Measurements from ENCODE around the gene TMEM97.

TMEM97 gene

GRCh38 chr17:28317099-28317965 is 1.7 kb upstream of the TMEM97 start:
- no peak for DNase-seq

DNA sequence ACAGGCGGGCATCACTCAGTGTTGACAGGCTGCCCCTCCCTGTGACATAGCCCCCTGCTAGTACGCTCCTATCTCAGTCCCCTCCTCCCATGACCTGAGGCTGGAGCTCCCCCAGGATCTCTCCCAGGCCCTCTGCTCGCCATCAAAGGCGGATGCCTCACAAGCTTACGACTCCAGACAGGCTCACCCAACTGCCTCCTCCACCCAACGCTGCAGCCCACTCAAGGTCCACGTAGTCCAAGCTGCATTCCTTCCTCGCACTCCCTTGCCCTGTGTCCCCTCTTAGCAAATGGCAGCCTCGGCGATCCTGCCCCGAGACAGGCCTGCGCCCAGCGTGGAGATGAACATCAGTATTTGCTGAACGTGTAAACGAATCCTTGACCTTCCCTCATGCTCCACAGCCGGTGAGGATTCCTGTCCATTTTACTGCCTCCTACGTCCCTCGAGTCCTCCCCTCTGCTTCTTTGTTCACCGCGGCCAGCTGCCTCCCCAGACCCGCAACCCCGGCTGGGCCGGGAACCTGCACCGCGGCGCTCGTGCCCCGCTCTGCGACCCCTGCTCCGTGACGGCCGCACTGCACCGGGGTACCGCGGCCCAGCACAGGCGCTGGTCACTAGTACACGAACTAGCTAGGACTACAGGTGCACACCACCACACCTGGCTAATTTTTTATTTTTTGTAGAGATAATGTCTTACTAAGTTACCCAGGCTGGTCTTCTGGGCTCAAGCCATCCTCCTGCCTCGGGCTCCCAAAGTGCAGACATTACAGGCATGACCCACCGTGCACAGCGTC is 838 bp upstream of the TMEM97 start:
- DNase-seq, result no peak

GRCh38 chr17:28319598-28319935 is 567 bp downstream of the TMEM97 start:
- DNase-seq, result peak in 1 of 2 donors; percentile 2

GRCh38 chr17:28320215-28321061 is 1.4 kb downstream of the TMEM97 start:
- no peak for DNase-seq

DNA sequence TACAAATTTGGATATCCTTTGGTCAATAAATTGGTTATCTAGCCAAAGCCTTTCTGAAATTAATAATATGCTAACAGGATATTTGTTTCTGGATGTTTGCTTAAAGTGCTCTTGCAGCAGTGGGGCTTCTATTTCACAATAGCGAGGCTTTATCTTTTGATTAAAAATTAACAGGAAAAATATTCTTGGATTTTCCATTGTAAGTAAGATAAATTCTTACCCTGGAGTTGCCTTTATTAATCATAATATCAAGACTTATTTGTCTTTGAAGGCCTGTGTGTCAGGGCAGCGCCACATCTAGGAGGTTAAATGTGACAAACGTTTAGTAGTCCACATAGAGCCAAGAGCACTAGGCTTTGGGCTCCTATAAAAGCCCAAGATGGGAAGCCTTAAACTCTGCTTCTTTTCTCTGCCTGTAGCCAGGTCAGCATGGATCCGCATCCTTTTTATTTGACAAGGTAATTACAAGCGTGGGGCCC is 5.3 kb downstream of the TMEM97 start:
- DNase-seq, result no peak

- DNase-seq, result peak; percentile 50 to 56
Observed at GRCh38 chr17:28324781-28325180, 5.8 kb downstream of the TMEM97 start.

GRCh38 chr17:28325211-28325610 is 6.2 kb downstream of the TMEM97 start:
- DNase-seq, result no peak

DNA sequence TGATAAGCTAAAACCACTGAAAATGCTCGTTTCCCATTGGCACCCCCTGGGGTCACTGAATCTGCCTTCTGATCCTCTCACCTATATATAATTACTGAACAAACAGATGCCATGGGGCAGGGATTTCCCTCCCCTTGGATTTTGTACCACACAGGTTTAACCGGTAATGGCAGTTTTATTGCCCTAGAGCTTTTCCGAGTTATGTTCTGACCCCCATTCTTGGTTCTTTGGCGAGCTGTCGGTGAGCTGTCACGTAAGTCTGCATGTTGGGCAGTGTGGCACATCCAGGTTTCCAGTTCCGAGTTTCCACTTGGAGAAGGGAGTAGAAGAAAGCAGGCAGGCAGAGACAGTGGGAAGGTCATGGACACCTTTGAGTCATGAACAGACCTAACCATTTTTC is 7.1 kb downstream of the TMEM97 start:
- no peak for DNase-seq

DNA sequence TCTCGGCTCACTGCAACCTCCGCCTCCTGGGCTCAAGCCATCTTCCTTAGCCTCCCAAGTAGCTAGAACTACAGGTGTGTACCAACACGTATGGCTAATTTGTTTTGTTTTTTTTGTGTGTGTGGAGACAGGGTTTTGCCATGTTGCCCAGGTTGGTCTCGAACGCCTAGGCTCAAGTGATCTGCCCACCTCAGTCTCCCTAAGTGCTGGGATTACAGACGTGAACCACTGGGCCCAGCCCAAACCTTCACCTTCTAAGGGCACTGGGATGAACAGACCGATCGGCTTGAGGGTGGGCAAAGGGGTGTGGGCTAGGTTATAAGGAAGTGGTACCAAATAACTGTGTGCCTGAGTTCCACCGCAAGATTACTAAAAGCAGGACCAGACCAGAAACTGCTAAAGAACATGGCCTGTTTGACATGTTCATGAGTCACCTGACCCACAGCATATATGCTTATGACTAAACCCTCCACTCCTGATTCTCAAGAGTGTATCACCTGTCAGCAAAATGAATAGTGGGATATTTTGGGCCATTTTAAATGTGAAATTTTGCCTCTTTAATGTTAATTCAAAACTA is 8.1 kb downstream of the TMEM97 start:
- no peak for DNase-seq

DNA sequence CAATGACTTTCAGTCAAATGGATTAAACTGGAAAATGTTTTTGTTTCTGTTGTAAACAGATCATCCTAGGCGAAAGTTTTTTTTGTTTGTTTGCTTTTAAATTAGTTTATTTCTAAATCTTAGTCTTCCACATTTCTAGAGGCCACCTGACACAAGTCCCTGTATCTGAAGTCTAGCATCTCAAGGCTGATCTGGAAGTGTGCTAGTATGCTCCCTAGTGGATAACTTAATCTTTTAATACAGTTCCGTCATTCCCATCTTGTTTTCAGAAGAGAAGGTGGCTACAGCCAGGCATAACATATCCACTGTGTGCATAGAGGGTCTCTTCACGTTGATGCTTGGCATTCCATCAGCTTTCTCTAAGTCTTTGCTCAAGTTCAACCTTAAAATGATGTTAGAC is 8.7 kb downstream of the TMEM97 start:
- DNase-seq, result no peak

- DNase-seq, result no peak
Observed at GRCh38 chr17:28328325-28328724, 9.3 kb downstream of the TMEM97 start.

GRCh38 chr17:28330671-28331070 is 11.7 kb downstream of the TMEM97 start:
- DNase-seq, result no peak

DNA sequence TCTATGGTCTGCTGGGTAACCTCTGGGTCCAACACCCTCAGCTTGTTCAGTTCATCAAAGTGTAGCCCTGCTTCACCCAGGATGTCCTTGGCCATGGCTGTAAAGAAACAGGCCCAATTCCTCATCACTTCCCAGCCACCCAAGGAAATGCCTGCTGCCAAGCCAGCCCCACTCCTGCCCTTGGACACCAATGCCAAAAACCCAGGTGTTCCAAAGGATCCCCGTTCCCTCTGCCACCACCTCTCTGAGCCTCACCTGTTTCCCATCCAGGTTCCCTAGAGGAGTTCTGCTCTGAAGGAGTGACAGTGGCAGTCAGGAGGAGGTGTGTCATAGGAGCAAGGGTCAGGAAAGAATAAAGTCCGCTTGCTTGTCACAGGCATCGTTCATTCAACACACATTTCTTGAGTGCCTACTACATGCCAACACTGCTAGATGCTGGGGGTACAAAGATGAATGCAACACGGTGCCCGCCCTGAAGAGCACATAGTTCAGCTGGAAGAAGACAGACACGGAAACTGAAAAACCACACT is 13.0 kb downstream of the TMEM97 start:
- no peak for DNase-seq

- no peak for DNase-seq
Observed at GRCh38 chr17:28333083-28333746, 14.2 kb downstream of the TMEM97 start.

DNA sequence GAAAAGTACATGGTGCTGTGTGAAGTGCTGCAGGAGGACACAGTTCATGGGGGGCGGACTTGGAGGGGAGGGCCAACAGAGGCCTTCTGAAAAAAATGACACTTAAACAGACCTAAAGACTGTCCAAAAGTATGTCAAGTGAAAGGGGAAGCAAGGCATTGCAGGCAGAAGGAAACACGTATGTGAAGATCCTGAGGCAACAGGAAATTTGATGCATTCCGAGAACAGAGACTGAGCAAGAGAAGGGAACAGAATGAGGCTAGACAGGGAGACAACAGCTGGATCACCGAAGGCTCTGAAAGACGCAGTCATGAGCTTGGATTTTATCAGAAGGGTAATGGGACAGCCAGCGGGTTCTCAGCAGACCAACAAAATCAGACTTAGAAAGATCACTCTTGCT is 15.2 kb downstream of the TMEM97 start:
- DNase-seq, result peak; percentile 31 to 56

DNA sequence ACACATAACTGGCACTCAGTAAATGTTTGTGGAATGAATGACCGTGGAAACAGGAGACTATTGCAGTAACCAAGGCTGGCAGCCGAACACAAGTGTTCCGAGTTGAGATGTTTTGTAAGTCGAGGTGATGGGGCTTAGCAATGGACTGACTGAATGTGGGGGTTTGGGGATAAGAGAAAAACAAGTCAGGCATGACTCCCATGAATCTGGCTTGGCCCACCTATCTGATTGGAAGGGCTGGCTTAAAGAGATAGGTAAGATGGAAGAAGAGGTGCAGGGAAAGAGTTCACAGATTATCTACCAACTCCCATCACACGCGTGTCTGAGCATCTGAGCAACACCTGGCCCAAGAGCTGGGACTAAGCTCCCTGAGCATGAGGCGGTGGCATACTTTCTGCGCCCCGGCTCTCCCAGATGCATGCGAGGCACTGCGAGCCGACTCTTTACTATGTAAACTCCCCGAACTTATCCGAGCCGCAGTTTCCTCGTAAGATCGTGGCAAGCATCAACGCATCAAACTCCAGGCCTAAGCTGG is 15.7 kb downstream of the TMEM97 start:
- no peak for DNase-seq

DNA sequence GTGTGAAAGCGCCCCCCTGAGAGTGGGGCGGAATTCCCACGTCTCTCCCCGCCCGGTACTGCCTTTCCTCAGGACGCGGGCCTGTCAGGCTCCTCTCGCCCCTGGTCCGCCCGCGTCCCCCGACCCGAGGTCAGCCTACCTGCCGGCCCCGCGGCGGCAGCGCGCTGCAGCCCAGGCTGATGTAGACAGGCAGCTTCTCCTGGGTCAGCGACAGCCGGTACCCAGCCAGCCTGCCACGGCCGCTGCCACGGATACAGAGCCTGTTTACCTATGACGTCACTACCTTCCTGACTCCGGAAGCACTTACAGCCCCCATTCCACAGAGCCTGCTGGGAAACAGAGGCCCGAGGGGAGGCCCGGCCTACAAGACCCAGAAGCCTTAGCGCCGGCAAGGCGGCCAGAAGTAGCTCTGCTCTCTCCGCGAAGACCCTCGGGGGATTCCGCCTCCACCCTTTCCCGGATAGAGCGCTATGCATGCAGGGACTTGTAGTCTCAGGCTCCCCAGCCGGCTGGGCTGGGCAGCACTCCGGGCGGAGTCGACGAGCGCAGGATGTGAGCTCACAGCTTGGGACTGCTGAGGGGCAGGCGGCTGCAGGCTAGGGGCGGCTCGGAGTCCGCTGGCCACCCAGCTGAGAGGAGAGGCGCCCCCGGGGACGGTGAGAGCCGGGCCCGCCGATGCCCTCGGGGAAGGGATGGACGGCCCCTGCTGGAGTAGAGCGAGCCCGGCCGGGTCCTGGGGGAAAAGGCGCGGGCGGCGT is 16.4 kb downstream of the TMEM97 start, which contains the start of the genes IFT20 and TNFAIP1:
Gene IFT20 (minus strand): TSS at position 272 of the 758 bp plus-strand sequence. CDS start 3,487 bp downstream, outside the sequence.
Gene TNFAIP1 (plus strand): TSS at position 561 of the 758 bp plus-strand sequence. CDS start 3,761 bp downstream, outside the sequence.
- DNase-seq, result peak; percentile 98 to 100

DNA sequence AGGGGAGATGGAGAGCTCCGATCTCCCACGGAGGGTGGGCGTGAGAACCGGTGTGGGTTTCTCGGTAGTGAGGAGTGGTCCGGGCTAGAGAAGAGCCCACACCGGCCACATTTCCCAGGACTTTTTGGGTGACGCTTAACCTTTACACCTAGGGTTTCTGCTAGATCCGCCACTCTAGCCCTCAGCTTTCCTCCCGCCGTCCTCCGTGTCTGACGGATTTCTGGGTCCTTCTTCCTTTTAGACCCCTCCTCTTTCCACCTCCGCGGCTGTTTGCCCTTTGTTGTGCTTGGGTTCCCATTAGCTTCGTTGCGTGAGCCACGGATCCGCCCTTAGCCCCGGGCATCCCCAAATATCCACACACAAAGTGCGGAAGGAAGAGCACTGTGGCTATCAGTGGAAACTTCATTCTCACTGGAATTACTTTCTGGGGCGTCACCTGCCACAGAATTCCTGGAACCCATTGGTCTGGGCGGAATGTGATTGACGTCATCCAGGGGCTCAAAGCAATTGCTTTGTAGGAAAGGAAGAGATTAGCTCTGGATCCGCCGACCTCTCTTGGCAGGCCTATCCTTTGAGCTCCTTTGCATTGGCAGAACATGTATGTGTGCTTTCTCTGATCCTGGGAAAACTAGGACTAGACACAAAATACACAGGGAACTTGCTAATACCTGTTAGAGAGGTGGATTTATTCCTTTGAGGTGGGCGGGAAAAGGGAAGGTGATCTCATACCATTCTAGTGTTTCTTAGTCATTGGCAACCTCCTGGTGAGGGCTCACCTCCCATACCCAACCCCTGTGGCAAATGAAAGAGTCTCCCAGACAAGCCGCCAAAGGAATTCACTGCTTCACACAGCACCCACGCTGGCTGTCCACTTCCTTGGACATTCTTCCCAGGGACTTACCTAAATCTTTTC is 17.2 kb downstream of the TMEM97 start:
- DNase-seq, result peak; percentile 64 to 66

GRCh38 chr17:28338056-28338768 is 19.2 kb downstream of the TMEM97 start:
- no peak for DNase-seq

Data from inflammatory macrophage treated with lipopolysaccharide for 1 hour (primary cell).